Keratinocyte (primary cell): ENCODE data around the gene TMPRSS3. TPM values are rescaled to one million over a fixed set of nuclear protein-coding genes. Genes with fewer than 3 reads are reported as not detected.

Experiments used
- DNase-seq: peaks from one replicate; pipeline ENCODE4 v3.0.0-alpha.2; 2011; ENCODE audit warnings: low read depth, missing footprints, low spot score
- FAIRE-seq: peaks from 2 replicates; lab custom pipeline; 2011; peaks lifted over from hg19 to GRCh38; lab: Jason Lieb, UNC
- H2AFZ ChIP-seq: 2 replicates; pipeline ENCODE4 v1.6.0; 2012; ENCODE audit warnings: low read length, control low read depth, inconsistent platforms; ENCODE audit not compliant: control insufficient read depth
- H3K27ac ChIP-seq: 2 replicates; pipeline ENCODE4 v1.5.1; 2011; ENCODE audit warnings: low read length; ENCODE audit not compliant: control insufficient read depth, insufficient read depth
- H3K27me3 ChIP-seq: 3 replicates; pipeline ENCODE4 v1.6.0; 2011; ENCODE audit warnings: low read length; ENCODE audit not compliant: control insufficient read depth, insufficient read depth; ENCODE audit errors: extremely low read depth
- H3K36me3 ChIP-seq, 2 experiments: 2 replicates in 1 of 2; 3 replicates in 1 of 2; pipeline ENCODE4 v1.5.1; 2011; ENCODE audit warnings: low read length in 2 of 2, mild to moderate bottlenecking in 1 of 2; ENCODE audit not compliant: control insufficient read depth in 2 of 2, insufficient read depth in 2 of 2; ENCODE audit errors: extremely low read depth in 1 of 2
- H3K4me1 ChIP-seq: 3 replicates; pipeline ENCODE4 v1.5.1; 2011; ENCODE audit warnings: low read length; ENCODE audit not compliant: control insufficient read depth, insufficient read depth; ENCODE audit errors: extremely low read depth
- H3K4me2 ChIP-seq: 3 replicates; pipeline ENCODE4 v1.6.0; 2011; ENCODE audit warnings: low read depth, low read length; ENCODE audit not compliant: control insufficient read depth, insufficient read depth; ENCODE audit errors: extremely low read depth
- H3K4me3 ChIP-seq, 3 experiments: fragments of 200-600 bp in 1 of 3; sonication (generic) in 1 of 3; 2 replicates in 2 of 3; 3 replicates in 1 of 3; pipeline ENCODE4 v1.5.1; 2011 to 2016; ENCODE audit warnings: low read length in 3 of 3, mild to moderate bottlenecking in 3 of 3, control low read depth in 2 of 3, inconsistent platforms in 1 of 3, low read depth in 1 of 3, mixed read lengths in 1 of 3, mixed run types in 1 of 3, moderate library complexity in 1 of 3; ENCODE audit not compliant: control insufficient read depth in 2 of 3, insufficient read depth in 2 of 3; ENCODE audit errors: extremely low read depth in 1 of 3
- H3K79me2 ChIP-seq: 2 replicates; pipeline ENCODE4 v1.6.0; 2012; ENCODE audit warnings: low read length; ENCODE audit not compliant: control insufficient read depth, insufficient read depth
- H3K9ac ChIP-seq: 3 replicates; pipeline ENCODE4 v1.6.0; 2011; ENCODE audit warnings: low read length; ENCODE audit not compliant: control insufficient read depth, insufficient read depth; ENCODE audit errors: extremely low read depth
- H3K9me1 ChIP-seq: 3 replicates; pipeline ENCODE4 v1.6.0; 2011; ENCODE audit warnings: low read length; ENCODE audit not compliant: control insufficient read depth, insufficient read depth; ENCODE audit errors: extremely low read depth
- H3K9me3 ChIP-seq: 2 replicates; pipeline ENCODE4 v1.5.1; 2012; ENCODE audit warnings: low read depth, low read length; ENCODE audit not compliant: control insufficient read depth
- H4K20me1 ChIP-seq: 3 replicates; pipeline ENCODE4 v1.6.0; 2011; ENCODE audit warnings: low read length; ENCODE audit not compliant: control insufficient read depth, insufficient read depth; ENCODE audit errors: extremely low read depth
- CTCF ChIP-seq, 3 experiments: IDR thresholded peaks in 1 of 3; conservative IDR thresholded peaks in 1 of 3; optimal IDR thresholded peaks in 1 of 3; 2 replicates in 2 of 3; 3 replicates in 1 of 3; pipeline versions ENCODE3 to v1.5.1; 2011; ENCODE audit warnings: low read length in 3 of 3, mild to moderate bottlenecking in 3 of 3, moderate library complexity in 2 of 3, control low read depth in 1 of 3, inconsistent platforms in 1 of 3; ENCODE audit not compliant: insufficient read depth in 2 of 3; ENCODE audit errors: extremely low read depth in 1 of 3
- EZH2 ChIP-seq: IDR thresholded peaks from one replicate; pipeline ENCODE4 v1.6.1; 2012; ENCODE audit warnings: inconsistent platforms, mild to moderate bottlenecking, low read length, moderate library complexity
- dilution Hi-C: fragments of 300-500 bp; cut with MboI; formaldehyde crosslinking; loops from one replicate; pipeline ENCODE4 v1.7.0; 2020; ENCODE audit warnings: low sequenced_read_pairs; ENCODE audit not compliant: extremely low pct_ligation_motif_present
- polyA plus RNA-seq, 5 experiments: library from polyadenylated mRNA; depleted of rRNA in 3 of 5; stranded (reverse) in 3 of 5; stranded (forward) in 1 of 5; unstranded in 1 of 5; fragments of >200 nt; gene quantifications; 1 replicate in 1 of 5; 2 replicates in 3 of 5; 3 replicates in 1 of 5; pipeline versions ENCODE4 v1.2.1 to v1.2.3, GENCODE V29; 2011 to 2012; ENCODE audit warnings: missing spikeins in 2 of 5, low read depth in 1 of 5, low replicate concordance in 1 of 5

Gene TMPRSS3
- polyA plus RNA-seq, 1 donor (not counting 4 experiments of a cell fraction or from before 2014, with no cell fraction given): not detected

DNA sequence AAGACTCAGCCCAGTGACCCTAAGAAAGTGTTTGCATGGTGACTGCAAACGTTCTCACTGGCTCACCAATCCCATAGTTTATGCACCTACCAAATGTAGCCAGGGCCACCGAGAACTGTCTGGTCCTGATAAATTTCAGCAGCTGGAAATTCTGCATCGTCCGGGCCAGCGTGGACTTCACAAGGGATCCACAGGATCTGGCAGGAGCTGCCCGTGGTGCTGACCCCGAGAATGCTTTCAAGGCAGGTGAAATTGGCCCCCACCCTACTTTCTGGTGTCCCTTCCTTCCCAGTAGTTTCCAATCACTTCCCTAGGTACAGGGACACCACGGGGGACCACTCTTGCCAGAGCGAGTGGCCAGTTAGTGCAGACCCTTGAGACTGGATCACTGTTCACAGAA lies 34.0 kb upstream of the TMPRSS3 start:
- H3K4me1 ChIP-seq: peaks cover 4% of the 10 kb centered on the region
- no peaks in the 10 kb centered on the region for H3K9me3 ChIP-seq
- dilution Hi-C loops: loop anchor here (10.0 kb wide), 1 partner anchor 85 kb away; no protein-coding TSS in a partner anchor
- peaks cover 5% of the 10 kb centered on the region for H3K27me3 ChIP-seq
- no peak overlapping the region for H3K4me3 ChIP-seq
- H3K27ac ChIP-seq: no peak overlapping the region
- H3K9ac ChIP-seq: no peak overlapping the region
- TF ChIP-seq EZH2: no peak
- no peak for TF ChIP-seq CTCF (optimal IDR thresholded peaks at IDR 0.05 in 1 of 3, IDR thresholded peaks at IDR 0.05 in 1 of 3, conservative IDR thresholded peaks at IDR 0.05 in 1 of 3; ENCODE audit: extremely low read depth in 1 of 3, insufficient read depth in 2 of 3, low read length in 3 of 3)
- FAIRE-seq (no peak), DNase-seq (no peak)
- no peaks in the 10 kb centered on the region for H3K9me1 ChIP-seq
- no peak overlapping the region for H2AFZ ChIP-seq
- no peaks in the 10 kb centered on the region for H3K36me3 ChIP-seq
- H4K20me1 ChIP-seq: no peaks in the 10 kb centered on the region
- H3K79me2 ChIP-seq: no peaks in the 10 kb centered on the region
- no peak overlapping the region for H3K4me2 ChIP-seq

- Histone ChIP-seq H3K9me1 (no peaks in the 10 kb centered on the region), H3K27me3 (peaks cover 7% of the 10 kb centered on the region), H3K36me3 (no peaks in the 10 kb centered on the region), H3K27ac (no peak overlapping the region), H3K9ac (no peak overlapping the region), H3K9me3 (no peaks in the 10 kb centered on the region), H2AFZ (no peak overlapping the region), H3K4me3 (no peak overlapping the region), H4K20me1 (no peaks in the 10 kb centered on the region), H3K79me2 (no peaks in the 10 kb centered on the region), H3K4me2 (no peak overlapping the region), H3K4me1 (peaks cover 2% of the 10 kb centered on the region)
- dilution Hi-C loops: loop anchor here (10.0 kb wide), 1 partner anchor 84 kb away; no protein-coding TSS in a partner anchor
- DNase-seq: no peak
- no peak for FAIRE-seq
- TF ChIP-seq EZH2 (no peak), CTCF (optimal IDR thresholded peaks at IDR 0.05 in 1 of 3, IDR thresholded peaks at IDR 0.05 in 1 of 3, conservative IDR thresholded peaks at IDR 0.05 in 1 of 3; ENCODE audit: extremely low read depth in 1 of 3, insufficient read depth in 2 of 3, low read length in 3 of 3) (no peak)
These were observed 33.2 kb upstream of the TMPRSS3 start for GRCh38 chr21:42429021-42429420.
